ENCODE measurements around the gene OTUB2. TPM values are rescaled to one million over a fixed set of nuclear protein-coding genes. Genes with fewer than 3 reads are reported as not detected.

Gene OTUB2
- total RNA-seq, 4 donors from 2014 or later = 0.42 to 0.63 (median 0.52) TPM; not detected in 1

- H3K27ac ChIP-seq (replicated peaks in 1 of 4) = peak overlapping the region in 3 of 4 donors; percentile 25 to 66 (median 63)
Measured at GRCh38 chr14:93987815-93988476, 38.2 kb upstream of the OTUB2 start.

GRCh38 chr14:93989939-93990338 lies 36.2 kb upstream of the OTUB2 start:
- intact Hi-C loops (cut with DNase I) = no loop called here
- no peak overlapping the region for H3K27ac ChIP-seq (replicated peaks in 1 of 4)
- no peaks in the 10 kb centered on the region for H3K36me3 ChIP-seq
- no peaks in the 10 kb centered on the region for H3K9me3 ChIP-seq
- no peaks in the 10 kb centered on the region for H3K27me3 ChIP-seq
- WGBS = 91% methylated on average over 4 of the region's 4 CpGs
- TF ChIP-seq CTCF (IDR thresholded peaks at IDR 0.05) = no peak
- TF ChIP-seq POLR2A (IDR thresholded peaks at IDR 0.05; ENCODE audit: low read depth) = no peak
- TF ChIP-seq EP300 (IDR thresholded peaks at IDR 0.05) = no peak
- TF ChIP-seq POLR2AphosphoS5 (IDR thresholded peaks at IDR 0.05) = no peak
- no peak overlapping the region for H3K4me3 ChIP-seq
- H3K4me1 ChIP-seq = peaks cover 15 to 41% (median 36%) of the 10 kb centered on the region in 4 donors
- DNase-seq (ENCODE audit: extremely low spot score) = no peak

More at GRCh38 chr14:93987815-93988476, 38.2 kb upstream of the OTUB2 start:
- Histone ChIP-seq H3K27me3 (no peaks in the 10 kb centered on the region), H3K4me1 (peaks cover 28 to 45% (median 37%) of the 10 kb centered on the region in 4 donors), H3K4me3 (no peak overlapping the region), H3K36me3 (no peaks in the 10 kb centered on the region), H3K9me3 (no peaks in the 10 kb centered on the region)
- WGBS = 83% methylated on average over 3 of the region's 3 CpGs
- intact Hi-C loops (cut with DNase I) = no loop called here
- DNase-seq (ENCODE audit: extremely low spot score) = no peak
- TF ChIP-seq POLR2AphosphoS5 (IDR thresholded peaks at IDR 0.05) = no peak
- TF ChIP-seq EP300 (IDR thresholded peaks at IDR 0.05) = no peak
- TF ChIP-seq CTCF (IDR thresholded peaks at IDR 0.05) = no peak
- TF ChIP-seq POLR2A (IDR thresholded peaks at IDR 0.05; ENCODE audit: low read depth) = no peak

- H3K4me1 ChIP-seq = peaks cover 21 to 41% (median 36%) of the 10 kb centered on the region in 4 donors
- no peaks in the 10 kb centered on the region for H3K36me3 ChIP-seq
- no peaks in the 10 kb centered on the region for H3K27me3 ChIP-seq
- no peak overlapping the region for H3K27ac ChIP-seq (replicated peaks in 1 of 4)
- no peaks in the 10 kb centered on the region for H3K9me3 ChIP-seq
- no peak overlapping the region for H3K4me3 ChIP-seq
- intact Hi-C loops (cut with DNase I) = no loop called here
- DNase-seq (ENCODE audit: extremely low spot score) = no peak
- WGBS = 91% methylated on average over 10 of the region's 10 CpGs
- TF ChIP-seq EP300 (IDR thresholded peaks at IDR 0.05) (no peak), POLR2A (IDR thresholded peaks at IDR 0.05; ENCODE audit: low read depth) (no peak), CTCF (IDR thresholded peaks at IDR 0.05) (no peak), POLR2AphosphoS5 (IDR thresholded peaks at IDR 0.05) (no peak)
Measured at GRCh38 chr14:93991212-93991611, 34.9 kb upstream of the OTUB2 start.

GRCh38 chr14:93991649-93992048 lies 34.5 kb upstream of the OTUB2 start:
- intact Hi-C loops (cut with DNase I) = no loop called here
- Histone ChIP-seq H3K4me3 (no peak overlapping the region), H3K4me1 (peaks cover 25 to 43% (median 39%) of the 10 kb centered on the region in 4 donors), H3K27ac (replicated peaks in 1 of 4) (no peak overlapping the region), H3K9me3 (no peaks in the 10 kb centered on the region), H3K36me3 (no peaks in the 10 kb centered on the region), H3K27me3 (no peaks in the 10 kb centered on the region)
- DNase-seq (ENCODE audit: extremely low spot score) = no peak
- TF ChIP-seq CTCF (IDR thresholded peaks at IDR 0.05) (no peak), POLR2AphosphoS5 (IDR thresholded peaks at IDR 0.05) (no peak), POLR2A (IDR thresholded peaks at IDR 0.05; ENCODE audit: low read depth) (no peak), EP300 (IDR thresholded peaks at IDR 0.05) (no peak)
- WGBS = 86% methylated on average over 4 of the region's 4 CpGs
